Fibroblast of lung (primary cell): ENCODE results near the gene RIN3. TPM values are rescaled to one million over a fixed set of nuclear protein-coding genes. Genes with fewer than 3 reads are reported as not detected.

Source experiments
- DNase-seq, 2 donors: peaks; one replicate each; pipeline versions ENCODE4 v3.0.0 to v3.0.0-alpha.2; 2010; ENCODE audit warnings: low read depth in 2 of 2
- H2AFZ ChIP-seq: 2 replicates; pipeline ENCODE4 v1.5.1; 2012; ENCODE audit warnings: low read length, control low read depth, inconsistent platforms
- H3K27ac ChIP-seq: 2 replicates; pipeline ENCODE4 v1.5.1; 2011; ENCODE audit warnings: low read length, control low read depth; ENCODE audit not compliant: insufficient read depth
- H3K27me3 ChIP-seq: 2 replicates; pipeline ENCODE4 v1.5.1; 2011; ENCODE audit warnings: mild to moderate bottlenecking, low read length; ENCODE audit not compliant: control insufficient read depth, insufficient read depth
- H3K36me3 ChIP-seq: 2 replicates; pipeline ENCODE4 v1.5.1; 2011; ENCODE audit warnings: low read length; ENCODE audit not compliant: control insufficient read depth, insufficient read depth
- H3K4me1 ChIP-seq: 2 replicates; pipeline ENCODE4 v1.5.1; 2011; ENCODE audit warnings: low read length; ENCODE audit not compliant: control insufficient read depth, insufficient read depth; ENCODE audit errors: extremely low read depth
- H3K4me2 ChIP-seq: 2 replicates; pipeline ENCODE4 v1.5.1; 2011; ENCODE audit warnings: low read length, control low read depth; ENCODE audit not compliant: insufficient read depth; ENCODE audit errors: extremely low read depth
- H3K4me3 ChIP-seq, 4 experiments: fragments of 200-600 bp in 1 of 4; sonication (generic) in 1 of 4; replicated peaks in 1 of 4; 2 replicates each; pipeline ENCODE4 v1.5.1; 2011 to 2016; ENCODE audit warnings: low read length in 4 of 4, low read depth in 3 of 4, mild to moderate bottlenecking in 3 of 4, control low read depth in 2 of 4, inconsistent platforms in 1 of 4, mixed read lengths in 1 of 4; ENCODE audit not compliant: insufficient read depth in 1 of 4; ENCODE audit errors: control extremely low read depth in 1 of 4
- H3K79me2 ChIP-seq: 2 replicates; pipeline ENCODE4 v1.5.1; 2012; ENCODE audit warnings: mild to moderate bottlenecking, low read length, inconsistent platforms; ENCODE audit not compliant: control insufficient read depth, insufficient read depth
- H3K9ac ChIP-seq: 2 replicates; pipeline ENCODE4 v1.5.1; 2011; ENCODE audit warnings: mild to moderate bottlenecking, low read length, control low read depth; ENCODE audit not compliant: insufficient read depth
- H3K9me3 ChIP-seq: 2 replicates; pipeline ENCODE4 v1.5.1; 2012; ENCODE audit warnings: low read depth, low read length; ENCODE audit not compliant: control insufficient read depth, insufficient read depth
- H4K20me1 ChIP-seq: 2 replicates; pipeline ENCODE4 v1.5.1; 2011; ENCODE audit warnings: low read length; ENCODE audit not compliant: control insufficient read depth, insufficient read depth; ENCODE audit errors: extremely low read depth
- EZH2 ChIP-seq: IDR thresholded peaks from 2 replicates; pipeline ENCODE4 v1.5.1; 2012; ENCODE audit warnings: low read length, control low read depth, mild to moderate bottlenecking; ENCODE audit errors: missing control alignments
- polyA plus RNA-seq, 2 donors: library from polyadenylated mRNA; depleted of rRNA in 1 of 2; stranded (reverse) in 1 of 2; unstranded in 1 of 2; fragments of >200 nt; gene quantifications; 2 replicates each; pipeline ENCODE4 v1.2.1, GENCODE V29; 2011 to 2012; ENCODE audit warnings: missing spikeins in 1 of 2
- total RNA-seq: library from RNA; depleted of rRNA; stranded (reverse); fragments of >200 nt; gene quantifications from 2 replicates; pipeline ENCODE4 v1.2.1, GENCODE V29; 2014
- TF ChIP-seq, protein P1 (sequence below), 2 donors: IDR thresholded peaks in 1 of 2; conservative IDR thresholded peaks in 1 of 2; 1 replicate in 1 of 2; 2 replicates in 1 of 2; pipeline ENCODE4 v1.5.1; 2011 to 2012; ENCODE audit warnings: low read length in 2 of 2, control low read depth in 1 of 2, inconsistent platforms in 1 of 2, low read depth in 1 of 2, mild to moderate bottlenecking in 1 of 2

Gene RIN3
- total and polyA plus RNA-seq, 2 donors (not counting 1 experiment from before 2014, with no cell fraction given): 8.9 to 9.2 TPM

DNA sequence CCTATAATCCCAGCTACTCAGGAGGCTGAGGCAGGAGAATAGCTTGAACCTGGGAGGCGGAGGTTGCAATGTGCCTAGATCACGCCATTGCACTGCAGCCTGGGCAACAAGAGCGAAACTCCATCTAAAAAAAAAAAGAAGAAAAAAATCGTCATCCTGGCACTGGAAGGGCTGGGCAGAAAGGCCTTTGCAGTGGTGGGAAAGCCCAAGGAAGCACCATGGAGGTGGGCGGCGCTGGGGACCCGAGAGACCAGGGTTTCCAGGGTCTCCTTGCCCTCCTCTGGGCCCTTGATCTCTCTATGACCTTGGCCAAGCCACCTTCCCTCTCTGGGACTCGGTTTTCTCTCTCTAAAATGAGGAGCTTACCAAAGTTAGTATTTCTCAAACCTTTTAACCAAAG lies 169.5 kb downstream of the RIN3 start:
- no peak overlapping the region for H3K9ac ChIP-seq
- peaks cover 4% of the 10 kb centered on the region for H3K4me1 ChIP-seq
- no peaks in the 10 kb centered on the region for H3K27me3 ChIP-seq
- H3K27ac ChIP-seq: no peak overlapping the region
- H4K20me1 ChIP-seq: no peaks in the 10 kb centered on the region
- no peak overlapping the region for H2AFZ ChIP-seq
- no peaks in the 10 kb centered on the region for H3K79me2 ChIP-seq
- H3K4me2 ChIP-seq: no peak overlapping the region
- TF ChIP-seq EZH2: no peak
- TF ChIP-seq, protein P1, sequence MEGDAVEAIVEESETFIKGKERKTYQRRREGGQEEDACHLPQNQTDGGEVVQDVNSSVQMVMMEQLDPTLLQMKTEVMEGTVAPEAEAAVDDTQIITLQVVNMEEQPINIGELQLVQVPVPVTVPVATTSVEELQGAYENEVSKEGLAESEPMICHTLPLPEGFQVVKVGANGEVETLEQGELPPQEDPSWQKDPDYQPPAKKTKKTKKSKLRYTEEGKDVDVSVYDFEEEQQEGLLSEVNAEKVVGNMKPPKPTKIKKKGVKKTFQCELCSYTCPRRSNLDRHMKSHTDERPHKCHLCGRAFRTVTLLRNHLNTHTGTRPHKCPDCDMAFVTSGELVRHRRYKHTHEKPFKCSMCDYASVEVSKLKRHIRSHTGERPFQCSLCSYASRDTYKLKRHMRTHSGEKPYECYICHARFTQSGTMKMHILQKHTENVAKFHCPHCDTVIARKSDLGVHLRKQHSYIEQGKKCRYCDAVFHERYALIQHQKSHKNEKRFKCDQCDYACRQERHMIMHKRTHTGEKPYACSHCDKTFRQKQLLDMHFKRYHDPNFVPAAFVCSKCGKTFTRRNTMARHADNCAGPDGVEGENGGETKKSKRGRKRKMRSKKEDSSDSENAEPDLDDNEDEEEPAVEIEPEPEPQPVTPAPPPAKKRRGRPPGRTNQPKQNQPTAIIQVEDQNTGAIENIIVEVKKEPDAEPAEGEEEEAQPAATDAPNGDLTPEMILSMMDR (conservative IDR thresholded peaks at IDR 0.05 in 1 of 2, IDR thresholded peaks at IDR 0.05 in 1 of 2; ENCODE audit: low read depth in 1 of 2, low read length in 2 of 2): no peak
- DNase-seq: no peak
- no peaks in the 10 kb centered on the region for H3K9me3 ChIP-seq
- H3K4me3 ChIP-seq: no peak overlapping the region
- peaks cover 7% of the 10 kb centered on the region for H3K36me3 ChIP-seq

DNA sequence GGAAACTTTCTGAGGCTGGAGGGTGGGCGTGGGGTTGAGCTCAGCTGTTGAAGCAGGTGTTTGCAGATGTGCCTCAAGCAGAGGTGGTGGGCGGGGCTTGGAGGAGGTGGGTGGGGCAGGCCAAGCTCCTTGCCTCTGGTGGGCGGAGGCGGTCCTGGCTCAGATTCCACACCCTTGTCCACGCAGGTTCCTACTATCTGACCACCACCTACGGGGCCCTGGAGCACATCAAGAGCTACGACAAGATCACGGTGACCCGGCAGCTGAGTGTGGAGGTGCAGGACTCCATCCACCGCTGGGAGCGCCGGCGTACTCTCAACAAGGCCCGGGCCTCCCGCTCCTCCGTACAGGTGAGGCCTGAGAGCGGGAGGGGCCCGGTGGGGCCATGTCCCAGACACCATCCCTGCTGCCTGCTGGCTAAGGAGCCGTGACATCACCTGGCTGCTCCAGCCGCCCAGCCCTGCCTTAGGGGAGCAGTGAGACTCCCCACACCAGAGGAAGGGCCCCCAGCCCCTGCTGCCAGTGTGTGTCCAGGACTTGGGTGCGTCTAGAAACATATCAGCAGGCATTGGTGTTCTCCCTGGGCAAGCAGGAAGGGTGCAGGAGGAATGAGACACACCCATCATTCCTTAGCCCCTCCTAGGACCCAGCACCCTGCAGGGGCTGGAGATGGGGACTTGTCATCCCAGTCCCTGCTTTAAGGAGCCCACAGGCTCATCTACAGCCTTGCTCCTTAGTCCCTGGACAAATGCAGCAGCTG lies 171.4 kb downstream of the RIN3 start:
- H3K27me3 ChIP-seq: no peaks in the 10 kb centered on the region
- H3K9me3 ChIP-seq: no peaks in the 10 kb centered on the region
- no peak overlapping the region for H3K27ac ChIP-seq
- no peak for DNase-seq
- H4K20me1 ChIP-seq: no peaks in the 10 kb centered on the region
- no peak overlapping the region for H3K4me2 ChIP-seq
- TF ChIP-seq, protein P1 (conservative IDR thresholded peaks at IDR 0.05 in 1 of 2, IDR thresholded peaks at IDR 0.05 in 1 of 2; ENCODE audit: low read depth in 1 of 2, low read length in 2 of 2): no peak
- TF ChIP-seq EZH2: no peak
- H3K9ac ChIP-seq: no peak overlapping the region
- H3K4me3 ChIP-seq: no peak overlapping the region
- no peaks in the 10 kb centered on the region for H3K79me2 ChIP-seq
- no peak overlapping the region for H2AFZ ChIP-seq
- H3K36me3 ChIP-seq: peaks cover 11% of the 10 kb centered on the region
- peaks cover 4% of the 10 kb centered on the region for H3K4me1 ChIP-seq

GRCh38 chr14:92685784-92686355 lies 172.3 kb downstream of the RIN3 start:
- Histone ChIP-seq H3K4me1 (peaks cover 4% of the 10 kb centered on the region), H3K9ac (no peak overlapping the region), H3K9me3 (no peaks in the 10 kb centered on the region), H3K27ac (no peak overlapping the region), H3K79me2 (no peaks in the 10 kb centered on the region), H3K4me3 (no peak overlapping the region), H4K20me1 (no peaks in the 10 kb centered on the region), H3K4me2 (no peak overlapping the region), H3K36me3 (peaks cover 12% of the 10 kb centered on the region), H2AFZ (no peak overlapping the region), H3K27me3 (no peaks in the 10 kb centered on the region)
- DNase-seq: no peak
- TF ChIP-seq, protein P1 (conservative IDR thresholded peaks at IDR 0.05 in 1 of 2, IDR thresholded peaks at IDR 0.05 in 1 of 2; ENCODE audit: low read depth in 1 of 2, low read length in 2 of 2): no peak
- no peak for TF ChIP-seq EZH2
